DOHH2 (cell line): Measurements from ENCODE around the gene DLGAP1.

ENCODE experiments used
- H3F3A ChIP-seq: fragments of 200-600 bp; sonication (generic), shearing (Covaris generic); 2 replicates; pipeline ENCODE4 v1.6.0; 2016; ENCODE audit warnings: antibody characterized with exemption, mild to moderate bottlenecking; ENCODE audit not compliant: control insufficient read depth, insufficient read depth
- H3K27ac ChIP-seq: fragments of 200-600 bp; sonication (generic); 2 replicates; pipeline ENCODE4 v1.5.1; 2014; ENCODE audit warnings: low read depth, mild to moderate bottlenecking, low read length, moderate library complexity
- H3K27me3 ChIP-seq: fragments of 200-600 bp; sonication (generic); 2 replicates; pipeline ENCODE4 v1.6.1; 2014; ENCODE audit warnings: mild to moderate bottlenecking, low read length, mixed read lengths; ENCODE audit not compliant: control insufficient read depth
- H3K36me3 ChIP-seq: fragments of 200-600 bp; sonication (generic); 2 replicates; pipeline ENCODE4 v1.6.1; 2014; ENCODE audit warnings: mild to moderate bottlenecking, low read length, moderate library complexity, mixed read lengths; ENCODE audit not compliant: control insufficient read depth
- H3K4me1 ChIP-seq: fragments of 200-600 bp; sonication (generic); 2 replicates; pipeline ENCODE4 v1.6.1; 2014; ENCODE audit warnings: mild to moderate bottlenecking, low read length, mixed read lengths; ENCODE audit not compliant: control insufficient read depth
- H3K4me2 ChIP-seq: fragments of 200-600 bp; sonication (generic); 2 replicates; pipeline ENCODE4 v1.6.0; 2014; ENCODE audit warnings: mild to moderate bottlenecking, low read length, moderate library complexity
- H3K4me3 ChIP-seq: fragments of 200-600 bp; sonication (generic); 2 replicates; pipeline ENCODE4 v1.5.1; 2014; ENCODE audit warnings: mild to moderate bottlenecking, low read length, mixed read lengths
- H3K79me2 ChIP-seq: fragments of 200-600 bp; sonication (generic); 2 replicates; pipeline ENCODE4 v1.6.1; 2014; ENCODE audit warnings: mild to moderate bottlenecking, low read length, mixed read lengths; ENCODE audit not compliant: control insufficient read depth
- H3K9me2 ChIP-seq: fragments of 200-600 bp; sonication (generic); replicated peaks from 2 replicates; pipeline ENCODE4 v1.6.1; 2014; ENCODE audit warnings: mild to moderate bottlenecking, low read length, mixed read lengths; ENCODE audit not compliant: control insufficient read depth
- H3K9me3 ChIP-seq: fragments of 200-600 bp; sonication (generic); 2 replicates; pipeline ENCODE4 v1.6.1; 2014; ENCODE audit warnings: antibody characterized with exemption, low read length, mixed read lengths; ENCODE audit not compliant: control insufficient read depth, insufficient read depth
- H4K20me1 ChIP-seq: fragments of 200-600 bp; sonication (generic); 2 replicates; pipeline ENCODE4 v1.6.0; 2014; ENCODE audit warnings: low read depth, mild to moderate bottlenecking, antibody characterized with exemption, low read length, moderate library complexity; ENCODE audit not compliant: control insufficient read depth, insufficient read depth
- CTCF ChIP-seq: fragments of 200-600 bp; sonication (generic); IDR thresholded peaks from one replicate; pipeline ENCODE4 v1.5.1; 2014; ENCODE audit warnings: antibody characterized with exemption, mild to moderate bottlenecking, low read depth, low read length; ENCODE audit not compliant: poor library complexity, severe bottlenecking
- EZH2phosphoT487 ChIP-seq: fragments of 200-600 bp; sonication (generic); IDR thresholded peaks from 2 replicates; pipeline ENCODE4 v1.6.1; 2017; ENCODE audit warnings: borderline replicate concordance, mild to moderate bottlenecking, antibody characterized with exemption, low read length, moderate library complexity, mixed read lengths

The DLGAP1 gene

GRCh38 chr18:3691705-3692104, 763.4 kb downstream of the DLGAP1 start:
- H3K27ac ChIP-seq = no peak overlapping the region
- H3K4me2 ChIP-seq = no peak overlapping the region
- H4K20me1 ChIP-seq = no peaks in the 10 kb centered on the region
- no peaks in the 10 kb centered on the region for H3K9me3 ChIP-seq
- no peak for TF ChIP-seq CTCF
- no peak for TF ChIP-seq EZH2phosphoT487
- no peaks in the 10 kb centered on the region for H3K9me2 ChIP-seq
- H3K4me1 ChIP-seq = no peaks in the 10 kb centered on the region
- no peaks in the 10 kb centered on the region for H3F3A ChIP-seq
- H3K79me2 ChIP-seq = no peaks in the 10 kb centered on the region
- H3K4me3 ChIP-seq = no peak overlapping the region
- H3K27me3 ChIP-seq = no peaks in the 10 kb centered on the region
- no peaks in the 10 kb centered on the region for H3K36me3 ChIP-seq

- Histone ChIP-seq H3K36me3 (no peaks in the 10 kb centered on the region), H4K20me1 (no peaks in the 10 kb centered on the region), H3K9me2 (no peaks in the 10 kb centered on the region), H3K9me3 (no peaks in the 10 kb centered on the region), H3K4me2 (no peak overlapping the region), H3F3A (no peaks in the 10 kb centered on the region), H3K79me2 (no peaks in the 10 kb centered on the region), H3K4me1 (no peaks in the 10 kb centered on the region), H3K27me3 (no peaks in the 10 kb centered on the region), H3K27ac (no peak overlapping the region), H3K4me3 (no peak overlapping the region)
- TF ChIP-seq CTCF (no peak), EZH2phosphoT487 (no peak)
Observed at GRCh38 chr18:3690764-3691066, 764.4 kb downstream of the DLGAP1 start.

- H3K9me3 ChIP-seq = no peaks in the 10 kb centered on the region
- H4K20me1 ChIP-seq = no peaks in the 10 kb centered on the region
- TF ChIP-seq CTCF (no peak), EZH2phosphoT487 (no peak)
- H3K4me3 ChIP-seq = no peak overlapping the region
- H3K4me1 ChIP-seq = no peaks in the 10 kb centered on the region
- H3K9me2 ChIP-seq = no peaks in the 10 kb centered on the region
- no peak overlapping the region for H3K27ac ChIP-seq
- H3F3A ChIP-seq = no peaks in the 10 kb centered on the region
- no peaks in the 10 kb centered on the region for H3K79me2 ChIP-seq
- H3K27me3 ChIP-seq = no peaks in the 10 kb centered on the region
- no peaks in the 10 kb centered on the region for H3K36me3 ChIP-seq
- H3K4me2 ChIP-seq = no peak overlapping the region
Observed at GRCh38 chr18:3689986-3690763, 764.9 kb downstream of the DLGAP1 start.
